Dermis blood vessel endothelial cell (primary cell): ENCODE results near the gene KCNIP2. TPM values are rescaled to one million over a fixed set of nuclear protein-coding genes. Genes with fewer than 3 reads are reported as not detected.

ENCODE experiments used
- DNase-seq: peaks from one replicate; pipeline ENCODE4 v3.0.0; 2010
- total RNA-seq: library from RNA; depleted of rRNA; stranded (reverse); fragments of >200 nt; gene quantifications from 2 replicates; pipeline ENCODE4 v1.2.3, GENCODE V29; 2014

Gene KCNIP2
- total RNA-seq, 1 donor from 2014 or later, result 0.85 TPM

DNA sequence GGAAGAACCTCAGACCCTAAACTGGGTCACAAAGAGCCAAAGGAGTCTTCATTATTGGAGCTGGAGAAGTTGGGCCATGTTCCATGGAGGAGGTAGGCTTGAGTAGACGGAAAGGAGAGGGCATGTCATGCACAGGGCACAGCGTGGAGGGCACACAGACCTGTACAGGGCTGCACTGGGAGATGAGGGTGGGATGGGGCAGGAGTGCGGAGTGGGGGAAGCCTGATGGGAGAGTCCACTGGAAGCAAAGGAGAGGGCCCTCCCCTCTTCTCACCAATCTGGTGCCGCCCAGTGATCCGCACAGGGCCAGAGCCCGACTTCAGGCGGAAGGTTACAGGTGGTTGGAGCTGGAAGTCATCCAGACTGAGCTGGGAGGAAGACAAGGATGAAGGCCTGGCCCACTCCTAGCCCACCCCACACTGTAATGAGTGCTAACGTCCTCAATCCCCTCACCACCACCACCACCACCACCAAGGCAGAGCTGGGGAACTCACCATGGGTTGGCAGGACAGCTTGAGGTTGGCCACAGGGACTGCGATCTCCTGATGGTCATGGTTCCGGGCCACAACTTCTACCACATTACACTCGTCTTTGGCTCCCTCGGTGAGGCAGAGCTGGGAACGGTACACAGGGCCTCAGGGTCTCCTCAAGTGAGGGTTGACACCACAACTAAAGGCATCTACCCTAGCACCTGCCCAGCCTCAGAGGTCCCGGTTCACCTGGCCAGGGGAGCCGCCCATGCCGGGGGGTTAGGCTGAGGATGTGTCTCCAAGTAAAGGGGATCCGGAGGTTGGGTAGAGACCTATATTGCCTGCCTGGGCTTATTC, 61.4 kb downstream of the KCNIP2 start:
- DNase-seq, result no peak

DNA sequence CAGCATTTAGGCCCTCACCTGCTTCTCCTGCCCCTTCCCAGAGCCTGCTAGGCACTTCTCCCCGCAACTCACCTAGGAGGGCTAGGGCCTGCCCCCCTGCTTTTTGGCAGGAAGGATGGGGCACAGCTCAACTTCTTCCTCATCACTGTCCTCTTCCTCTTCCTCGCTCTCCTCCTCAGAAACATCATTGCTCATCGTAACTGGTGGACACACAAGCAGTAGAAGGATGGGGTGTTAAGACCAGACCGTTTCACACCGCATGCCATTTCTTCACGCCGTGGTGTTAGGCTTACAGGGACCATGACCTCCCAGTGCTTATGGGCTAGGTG, 62.0 kb downstream of the KCNIP2 start:
- no peak for DNase-seq

GRCh38 chr10:101780818-101781654, 62.6 kb downstream of the KCNIP2 start:
- peak; percentile 82 for DNase-seq

- DNase-seq, result no peak
Observed at GRCh38 chr10:101780187-101780817, 63.3 kb downstream of the KCNIP2 start.

GRCh38 chr10:101779544-101780186, 63.9 kb downstream of the KCNIP2 start:
- DNase-seq, result peak; percentile 82

GRCh38 chr10:101778781-101779543, 64.6 kb downstream of the KCNIP2 start:
- peak; percentile 67 for DNase-seq

DNA sequence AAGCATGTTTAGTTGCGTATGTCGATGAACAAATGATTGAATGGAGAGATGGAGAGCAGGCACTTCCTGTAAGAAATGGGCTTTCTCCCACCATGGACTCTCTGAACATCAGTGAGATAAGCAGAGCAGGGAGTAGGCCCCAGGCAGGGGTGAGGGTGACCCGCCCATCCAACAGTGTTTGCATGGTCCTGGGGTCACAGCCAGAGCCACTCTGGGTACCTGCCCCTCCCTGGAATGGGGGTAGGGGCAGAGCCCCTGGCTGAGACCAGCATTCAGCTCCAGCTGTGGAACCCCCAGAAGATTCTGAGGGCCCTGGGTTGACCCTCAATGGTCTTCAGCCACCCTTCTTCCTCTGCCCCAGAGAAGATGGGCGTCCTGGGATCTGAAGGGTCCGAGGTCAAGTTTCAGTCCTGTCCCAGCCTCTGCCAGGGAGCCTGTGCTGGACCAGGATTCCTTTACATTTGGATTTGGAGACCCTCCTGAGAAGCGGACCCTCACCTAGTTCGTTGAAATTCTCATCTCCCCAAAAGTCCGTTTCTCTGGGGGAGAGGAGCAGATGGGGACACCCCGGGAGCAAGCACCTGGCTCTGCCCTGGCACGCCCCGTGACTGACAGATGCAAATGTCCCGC, 65.3 kb downstream of the KCNIP2 start:
- no peak for DNase-seq

GRCh38 chr10:101777619-101778145, 65.9 kb downstream of the KCNIP2 start:
- no peak for DNase-seq

GRCh38 chr10:101776161-101776817, 67.3 kb downstream of the KCNIP2 start:
- no peak for DNase-seq

Other genes starting within 250 kb of the KCNIP2 start
- 20.7 and 37.1 TPM in 2 replicates for gene FBXW4, start 148.6 kb downstream of the KCNIP2 start, total RNA-seq
- gene FGF8, start 67.7 kb downstream of the KCNIP2 start, total RNA-seq, result not detected in 2 replicates
- gene NPM3, start 60.4 kb downstream of the KCNIP2 start, total RNA-seq, result 92.8 and 96.7 TPM in 2 replicates
- gene OGA, start 25.4 kb downstream of the KCNIP2 start, total RNA-seq, result 96.1 and 99.1 TPM in 2 replicates
- gene ARMH3, start 212.4 kb upstream of the KCNIP2 start, total RNA-seq, result 9.0 and 9.4 TPM in 2 replicates
- 49.0 and 53.6 TPM in 2 replicates for gene HPS6, start 221.5 kb upstream of the KCNIP2 start, total RNA-seq